ENCODE measurements around the gene NME3. TPM values are rescaled to one million over a fixed set of nuclear protein-coding genes. Genes with fewer than 3 reads are reported as not detected.

The NME3 gene
- 48.5 and 56.9 TPM in 2 replicates for total RNA-seq

DNA sequence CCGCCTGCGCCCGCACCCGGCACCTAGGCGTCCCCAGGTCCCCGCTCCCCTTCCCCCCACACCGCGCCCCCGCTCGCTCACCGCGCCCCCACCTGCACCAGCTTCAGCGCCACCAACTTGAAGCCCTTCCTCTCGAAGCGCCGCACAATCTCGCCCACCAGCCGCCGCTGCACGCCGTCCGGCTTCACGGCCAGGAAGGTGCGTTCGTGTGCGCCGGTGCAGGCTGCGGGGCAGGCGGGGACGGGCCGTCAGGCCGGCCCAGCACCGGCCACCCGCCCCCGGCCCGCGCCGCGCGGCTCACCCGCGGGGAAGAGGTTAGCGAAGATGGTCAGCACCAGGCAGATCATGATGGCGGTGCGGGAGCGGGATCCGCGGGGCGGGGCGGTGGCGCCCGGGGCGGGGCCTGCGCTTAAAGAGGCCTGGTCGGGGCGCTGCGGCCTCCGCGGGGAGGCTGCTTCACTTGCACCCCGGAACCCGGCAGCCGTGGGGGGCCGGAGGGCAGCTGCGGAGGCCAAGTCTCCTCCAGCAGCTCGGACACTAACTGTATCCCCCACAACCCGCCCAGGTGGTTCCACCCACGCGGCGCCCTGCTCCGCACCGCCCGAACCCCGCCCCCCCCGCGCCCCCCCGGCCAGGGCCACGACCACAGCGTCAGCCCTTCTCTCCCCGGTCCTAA, at the start of gene NME3:
Gene NME3 (minus strand): TSS at position 356 of the 676 bp plus-strand sequence. CDS start 9 bp downstream, at position 347.
- Histone ChIP-seq H3K4me3 (ENCODE audit: low read depth, low read length) (peak within 1 kb of the TSS; percentile 97), H3K27me3 (ENCODE audit: control insufficient read depth, insufficient read depth, low read length) (no peaks in the 10 kb centered on the region), H3K36me3 (ENCODE audit: control insufficient read depth, insufficient read depth, low read length) (peaks cover 27% of the 10 kb centered on the region)
- TF ChIP-seq, protein P1, sequence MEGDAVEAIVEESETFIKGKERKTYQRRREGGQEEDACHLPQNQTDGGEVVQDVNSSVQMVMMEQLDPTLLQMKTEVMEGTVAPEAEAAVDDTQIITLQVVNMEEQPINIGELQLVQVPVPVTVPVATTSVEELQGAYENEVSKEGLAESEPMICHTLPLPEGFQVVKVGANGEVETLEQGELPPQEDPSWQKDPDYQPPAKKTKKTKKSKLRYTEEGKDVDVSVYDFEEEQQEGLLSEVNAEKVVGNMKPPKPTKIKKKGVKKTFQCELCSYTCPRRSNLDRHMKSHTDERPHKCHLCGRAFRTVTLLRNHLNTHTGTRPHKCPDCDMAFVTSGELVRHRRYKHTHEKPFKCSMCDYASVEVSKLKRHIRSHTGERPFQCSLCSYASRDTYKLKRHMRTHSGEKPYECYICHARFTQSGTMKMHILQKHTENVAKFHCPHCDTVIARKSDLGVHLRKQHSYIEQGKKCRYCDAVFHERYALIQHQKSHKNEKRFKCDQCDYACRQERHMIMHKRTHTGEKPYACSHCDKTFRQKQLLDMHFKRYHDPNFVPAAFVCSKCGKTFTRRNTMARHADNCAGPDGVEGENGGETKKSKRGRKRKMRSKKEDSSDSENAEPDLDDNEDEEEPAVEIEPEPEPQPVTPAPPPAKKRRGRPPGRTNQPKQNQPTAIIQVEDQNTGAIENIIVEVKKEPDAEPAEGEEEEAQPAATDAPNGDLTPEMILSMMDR (IDR thresholded peaks at IDR 0.05; ENCODE audit: insufficient read depth, low read length, severe bottlenecking) = no peak
- DNase-seq (ENCODE audit: low read depth) (peak; percentile 35), FAIRE-seq (no peak)

DNA sequence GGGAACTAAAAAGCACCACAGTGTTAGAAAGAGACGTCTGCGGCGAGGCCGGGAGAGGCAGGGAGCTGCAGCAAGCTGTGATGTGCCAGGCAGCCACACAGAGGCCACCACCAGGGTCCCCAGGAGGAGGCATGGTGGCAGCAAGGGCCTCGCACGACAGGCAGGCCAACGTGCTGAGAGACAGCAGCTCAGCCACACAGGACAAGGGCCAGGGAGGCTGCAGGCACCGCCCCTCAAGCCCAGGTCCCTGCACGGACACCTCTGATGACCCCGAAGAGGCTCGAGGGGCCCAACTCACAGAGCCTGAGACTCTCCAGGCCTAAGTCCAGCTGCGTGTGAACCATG, 49.6 kb upstream of the NME3 start:
- Histone ChIP-seq H3K4me3 (ENCODE audit: low read depth, low read length) (no peak overlapping the region), H3K27me3 (ENCODE audit: control insufficient read depth, insufficient read depth, low read length) (no peaks in the 10 kb centered on the region), H3K36me3 (ENCODE audit: control insufficient read depth, insufficient read depth, low read length) (peaks cover 17% of the 10 kb centered on the region)
- no peak for DNase-seq (ENCODE audit: low read depth)
- FAIRE-seq = no peak
- TF ChIP-seq, protein P1 (IDR thresholded peaks at IDR 0.05; ENCODE audit: insufficient read depth, low read length, severe bottlenecking) = no peak

DNA sequence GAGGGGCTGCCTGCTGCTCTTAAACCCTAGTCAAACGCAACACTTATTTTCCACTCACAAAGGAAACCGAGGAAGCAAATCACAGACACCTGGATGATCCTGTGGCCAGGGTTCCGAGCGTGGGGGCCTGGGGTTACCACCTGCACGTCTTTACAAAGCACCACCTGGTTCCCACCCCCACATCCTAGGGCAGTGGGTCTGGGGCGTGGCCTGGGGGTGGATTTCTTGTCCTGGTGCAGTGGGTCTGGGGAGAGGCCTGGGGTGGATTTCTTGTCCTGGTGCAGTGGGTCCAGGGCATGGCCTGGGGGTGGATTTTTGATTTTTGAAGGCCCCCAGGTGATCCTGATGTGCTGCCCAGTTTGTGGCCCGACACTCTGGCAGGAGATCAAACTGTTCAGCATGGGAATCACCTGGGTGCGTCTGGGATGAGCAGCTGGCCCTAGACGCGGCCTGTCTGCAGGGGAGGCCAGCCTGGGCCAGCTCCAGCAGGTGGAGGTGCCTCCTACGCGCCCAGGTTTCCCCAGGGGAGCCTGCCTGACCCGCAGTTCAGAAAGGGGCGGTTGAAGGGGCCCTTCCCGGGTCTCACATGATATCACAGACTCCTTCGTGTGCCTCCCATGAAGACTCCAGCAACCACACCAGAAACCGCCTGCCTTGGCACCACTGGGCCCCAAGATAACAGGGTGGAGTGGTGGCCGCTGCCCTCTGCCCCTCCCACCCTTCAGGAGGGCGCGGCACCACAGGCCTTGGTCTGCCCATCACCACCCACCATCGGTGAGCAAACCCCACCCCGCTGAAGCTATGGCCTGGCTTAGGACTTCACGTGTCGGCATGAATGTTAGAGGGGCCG, 49.0 kb upstream of the NME3 start:
- DNase-seq (ENCODE audit: low read depth) = no peak
- Histone ChIP-seq H3K27me3 (ENCODE audit: control insufficient read depth, insufficient read depth, low read length) (no peaks in the 10 kb centered on the region), H3K4me3 (ENCODE audit: low read depth, low read length) (no peak overlapping the region), H3K36me3 (ENCODE audit: control insufficient read depth, insufficient read depth, low read length) (peaks cover 17% of the 10 kb centered on the region)
- no peak for FAIRE-seq
- TF ChIP-seq, protein P1 (IDR thresholded peaks at IDR 0.05; ENCODE audit: insufficient read depth, low read length, severe bottlenecking) = no peak

DNA sequence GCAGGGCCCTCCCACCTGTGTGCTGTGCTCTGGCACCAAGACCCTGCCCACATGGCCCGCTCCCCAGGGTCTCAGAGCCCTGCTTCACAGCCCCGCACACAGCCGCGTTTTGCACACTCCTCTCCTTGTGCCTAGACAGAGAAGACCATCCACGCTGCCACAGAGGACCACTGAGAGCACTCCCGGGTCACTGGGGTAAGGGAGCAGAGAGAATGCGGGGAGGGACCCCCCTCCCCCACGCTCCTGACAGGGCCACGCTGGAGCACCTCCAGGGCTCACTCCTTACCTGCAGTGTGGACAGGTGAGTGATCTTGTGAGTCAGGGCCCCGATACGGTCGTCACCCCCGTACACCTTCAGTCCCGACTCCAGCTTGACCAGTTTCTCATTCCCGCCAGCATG, 48.3 kb upstream of the NME3 start:
- Histone ChIP-seq H3K36me3 (ENCODE audit: control insufficient read depth, insufficient read depth, low read length) (peaks cover 17% of the 10 kb centered on the region), H3K4me3 (ENCODE audit: low read depth, low read length) (no peak overlapping the region), H3K27me3 (ENCODE audit: control insufficient read depth, insufficient read depth, low read length) (no peaks in the 10 kb centered on the region)
- TF ChIP-seq, protein P1 (IDR thresholded peaks at IDR 0.05; ENCODE audit: insufficient read depth, low read length, severe bottlenecking) = no peak
- DNase-seq (ENCODE audit: low read depth) (no peak), FAIRE-seq (no peak)

DNA sequence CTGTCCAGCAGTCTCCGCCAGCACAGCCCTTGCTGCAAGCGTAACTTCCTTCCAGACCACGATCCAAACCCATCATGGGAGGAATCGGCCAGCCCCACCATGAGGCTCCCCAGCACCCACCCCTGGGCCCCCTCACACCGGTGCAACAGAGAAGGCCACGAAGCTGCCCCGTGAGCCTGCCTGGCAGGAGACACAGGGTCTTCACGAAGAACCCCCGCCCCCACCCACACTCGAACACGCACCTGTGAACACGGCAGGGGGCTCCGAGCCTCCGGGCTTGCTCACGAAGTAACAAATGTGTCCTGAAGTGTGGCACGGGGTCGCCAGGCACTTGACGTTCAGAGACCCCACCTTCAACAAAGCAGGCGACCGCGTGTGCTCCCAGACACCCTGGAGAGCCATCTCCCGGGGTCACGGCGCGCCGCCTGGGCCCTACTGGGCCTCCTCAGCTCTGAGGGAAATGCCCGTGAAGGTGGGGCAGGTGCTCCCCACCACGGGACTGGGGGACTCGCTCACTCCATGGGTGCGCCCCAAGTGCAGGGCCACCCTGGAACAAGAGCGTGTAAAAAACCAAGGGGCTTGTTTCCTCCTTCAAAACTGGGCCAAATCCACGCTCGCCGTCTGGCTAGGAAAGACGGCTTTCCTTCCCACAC, 47.7 kb upstream of the NME3 start:
- Histone ChIP-seq H3K27me3 (ENCODE audit: control insufficient read depth, insufficient read depth, low read length) (no peaks in the 10 kb centered on the region), H3K4me3 (ENCODE audit: low read depth, low read length) (no peak overlapping the region), H3K36me3 (ENCODE audit: control insufficient read depth, insufficient read depth, low read length) (peaks cover 16% of the 10 kb centered on the region)
- FAIRE-seq (no peak), DNase-seq (ENCODE audit: low read depth) (no peak)
- TF ChIP-seq, protein P1 (IDR thresholded peaks at IDR 0.05; ENCODE audit: insufficient read depth, low read length, severe bottlenecking) = no peak
